NCI-H1092 treated with DMSO at 0.1 percent for 48 hours (cell line): ENCODE results near the gene GYPC.

Experiments used
- DNase-seq: peaks from one replicate; lab custom pipeline; 2025; lab: John Stamatoyannopoulos, UW

The GYPC gene

GRCh38 chr2:126650994-126651393 lies 5.0 kb upstream of the GYPC start:
- no peak for DNase-seq

GRCh38 chr2:126652323-126652891 lies 3.6 kb upstream of the GYPC start:
- no peak for DNase-seq

- DNase-seq: no peak
Measured at GRCh38 chr2:126653109-126653508, 2.8 kb upstream of the GYPC start.

- no peak for DNase-seq
Measured at GRCh38 chr2:126653761-126654160, 2.2 kb upstream of the GYPC start.

GRCh38 chr2:126655051-126655450 lies 907 bp upstream of the GYPC start:
- no peak for DNase-seq

- DNase-seq: no peak
Measured at GRCh38 chr2:126656431-126657147, 631 bp downstream of the GYPC start.

GRCh38 chr2:126657148-126657635 lies 1.2 kb downstream of the GYPC start:
- no peak for DNase-seq

GRCh38 chr2:126657636-126658318 lies 1.8 kb downstream of the GYPC start:
- no peak for DNase-seq

GRCh38 chr2:126658319-126658904 lies 2.5 kb downstream of the GYPC start:
- DNase-seq: no peak

- DNase-seq: no peak
Measured at GRCh38 chr2:126658905-126659561, 3.1 kb downstream of the GYPC start.

- DNase-seq: no peak
Measured at GRCh38 chr2:126659562-126660467, 3.9 kb downstream of the GYPC start.

GRCh38 chr2:126660971-126661370 lies 5.0 kb downstream of the GYPC start:
- DNase-seq: no peak

GRCh38 chr2:126661702-126662500 lies 5.9 kb downstream of the GYPC start:
- DNase-seq: no peak

GRCh38 chr2:126662621-126663020 lies 6.7 kb downstream of the GYPC start:
- no peak for DNase-seq

- DNase-seq: no peak
Measured at GRCh38 chr2:126663184-126663963, 7.4 kb downstream of the GYPC start.

GRCh38 chr2:126664234-126664633 lies 8.3 kb downstream of the GYPC start:
- DNase-seq: no peak

- DNase-seq: no peak
Measured at GRCh38 chr2:126664639-126665038, 8.7 kb downstream of the GYPC start.

GRCh38 chr2:126665483-126665882 lies 9.5 kb downstream of the GYPC start:
- no peak for DNase-seq

GRCh38 chr2:126668254-126668653 lies 12.3 kb downstream of the GYPC start:
- DNase-seq: no peak

- DNase-seq: no peak
Measured at GRCh38 chr2:126669772-126670171, 13.8 kb downstream of the GYPC start.
